B cell (primary cell): Measurements from ENCODE around the gene RPS23.

Source experiments
- CTCF ChIP-seq: fragments of 200-600 bp; IDR thresholded peaks from one replicate; pipeline ENCODE4 v1.8.0; 2022; ENCODE audit warnings: antibody characterized with exemption, mild to moderate bottlenecking
- EZH2 ChIP-seq: IDR thresholded peaks from 2 replicates; pipeline ENCODE4 v1.6.1; 2012; ENCODE audit warnings: borderline replicate concordance, low read depth, mild to moderate bottlenecking, moderate library complexity, low read length; ENCODE audit not compliant: insufficient read depth, poor library complexity, severe bottlenecking

DNA sequence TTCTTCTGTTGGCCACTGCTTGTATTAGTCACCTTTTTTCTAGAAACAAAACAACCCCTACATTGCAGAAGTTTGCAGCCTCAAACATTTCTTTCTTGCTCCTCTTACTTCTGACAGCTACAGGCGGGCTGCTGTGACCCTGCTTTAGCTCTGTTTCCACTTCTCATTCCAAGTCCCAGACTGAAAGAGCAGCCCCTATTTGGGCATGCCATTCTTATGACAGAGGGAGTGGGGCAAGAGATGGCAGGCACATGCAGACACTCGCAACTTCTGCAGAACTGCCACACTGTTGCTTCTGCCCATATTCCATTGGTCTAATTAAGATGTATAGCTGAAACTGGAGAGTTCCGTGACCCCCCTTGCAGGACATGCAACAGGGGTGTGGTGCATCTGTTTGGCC, 19.6 kb upstream of the RPS23 start:
- TF ChIP-seq CTCF (no peak), EZH2 (no peak)
